HepG2 (cell line): ENCODE data around the gene FAM163A.

Source experiments
- CAMTA2 ChIP-seq: sonication (generic); formaldehyde crosslinking; IDR thresholded peaks from 2 replicates; pipeline ENCODE4 v1.4.0; 2020; ENCODE audit warnings: mild to moderate bottlenecking, missing genetic modification reagents, borderline replicate concordance
- CEBPB ChIP-seq: IDR thresholded peaks from 2 replicates; pipeline ENCODE4 v1.6.1; 2011; ENCODE audit warnings: low read depth, low read length, improper control_type of control experiment, borderline replicate concordance
- FOXP1 ChIP-seq, 2 experiments: fragments of 450-650 bp in 1 of 2; IDR thresholded peaks; 2 replicates each; pipeline ENCODE4 v1.6.1; 2017 to 2018; ENCODE audit warnings: antibody characterized with exemption in 1 of 2
- KDM1A ChIP-seq: IDR thresholded peaks from 2 replicates; pipeline ENCODE4 v1.6.1; 2016; ENCODE audit warnings: missing compliant biosample characterization
- MATR3 ChIP-seq: sonication (generic); formaldehyde crosslinking; IDR thresholded peaks from 2 replicates; pipeline ENCODE4 v1.4.0; 2020; ENCODE audit warnings: missing genetic modification reagents
- MEIS2 ChIP-seq: sonication (generic); formaldehyde crosslinking; IDR thresholded peaks from 2 replicates; pipeline ENCODE4 v1.9.0; 2021; ENCODE audit warnings: mild to moderate bottlenecking, missing genetic modification reagents
- PBX3 ChIP-seq: sonication (generic); formaldehyde crosslinking; IDR thresholded peaks from 2 replicates; pipeline ENCODE4 v1.8.1; 2023; ENCODE audit warnings: missing genetic modification reagents, inconsistent platforms, borderline replicate concordance
- POLR2AphosphoS5 ChIP-seq: IDR thresholded peaks from 2 replicates; pipeline ENCODE4 v1.6.1; 2012; ENCODE audit warnings: low read depth, low read length
- RAD21 ChIP-seq: fragments of 450-650 bp; formaldehyde crosslinking; IDR thresholded peaks from 2 replicates; pipeline ENCODE4 v1.5.0; 2020; ENCODE audit warnings: mild to moderate bottlenecking
- SP1 ChIP-seq, 2 experiments: fragments of 450-650 bp in 1 of 2; sonication (generic) in 1 of 2; formaldehyde crosslinking in 1 of 2; IDR thresholded peaks; 2 replicates each; pipeline versions ENCODE4 v1.4.0 to v1.6.1; 2016 to 2020; ENCODE audit warnings: missing genetic modification reagents in 1 of 2
- TBX3 ChIP-seq: fragments of 450-650 bp; IDR thresholded peaks from 2 replicates; pipeline ENCODE4 v1.6.1; 2017; ENCODE audit warnings: antibody characterized with exemption, mild to moderate bottlenecking, inconsistent platforms, borderline replicate concordance
- ZNF124 ChIP-seq: sonication (generic); formaldehyde crosslinking; IDR thresholded peaks from 2 replicates; pipeline ENCODE4 v1.4.0; 2020; ENCODE audit warnings: missing genetic modification reagents
- TF ChIP-seq, protein P1 (sequence below): sonication (generic); formaldehyde crosslinking; IDR thresholded peaks from 2 replicates; pipeline ENCODE4 v1.5.0; 2020; ENCODE audit warnings: mild to moderate bottlenecking, missing genetic modification reagents, moderate library complexity
- TF ChIP-seq, protein P2 (sequence below): sonication (generic); formaldehyde crosslinking; IDR thresholded peaks from 2 replicates; pipeline ENCODE4 v1.4.0; 2020; ENCODE audit warnings: missing genetic modification reagents

GRCh38 chr1:179757933-179758332 is 14.8 kb downstream of the FAM163A start:
- TF ChIP-seq RAD21 (no peak), SP1 (IDR thresholded peaks at IDR 0.05) (no peak), SP1 (CRISPR knock-in tag; IDR thresholded peaks at IDR 0.05) (no peak), KDM1A (CRISPR knock-in tag) (no peak), CAMTA2 (no peak), POLR2AphosphoS5 (no peak), MATR3 (no peak), PBX3 (CRISPR knock-in tag) (no peak), ZNF124 (no peak), CEBPB (no peak), MEIS2 (CRISPR knock-in tag) (no peak), FOXP1 (IDR thresholded peaks at IDR 0.05) (no peak), FOXP1 (CRISPR knock-in tag; IDR thresholded peaks at IDR 0.05) (no peak), TBX3 (no peak)
- TF ChIP-seq, protein P1, sequence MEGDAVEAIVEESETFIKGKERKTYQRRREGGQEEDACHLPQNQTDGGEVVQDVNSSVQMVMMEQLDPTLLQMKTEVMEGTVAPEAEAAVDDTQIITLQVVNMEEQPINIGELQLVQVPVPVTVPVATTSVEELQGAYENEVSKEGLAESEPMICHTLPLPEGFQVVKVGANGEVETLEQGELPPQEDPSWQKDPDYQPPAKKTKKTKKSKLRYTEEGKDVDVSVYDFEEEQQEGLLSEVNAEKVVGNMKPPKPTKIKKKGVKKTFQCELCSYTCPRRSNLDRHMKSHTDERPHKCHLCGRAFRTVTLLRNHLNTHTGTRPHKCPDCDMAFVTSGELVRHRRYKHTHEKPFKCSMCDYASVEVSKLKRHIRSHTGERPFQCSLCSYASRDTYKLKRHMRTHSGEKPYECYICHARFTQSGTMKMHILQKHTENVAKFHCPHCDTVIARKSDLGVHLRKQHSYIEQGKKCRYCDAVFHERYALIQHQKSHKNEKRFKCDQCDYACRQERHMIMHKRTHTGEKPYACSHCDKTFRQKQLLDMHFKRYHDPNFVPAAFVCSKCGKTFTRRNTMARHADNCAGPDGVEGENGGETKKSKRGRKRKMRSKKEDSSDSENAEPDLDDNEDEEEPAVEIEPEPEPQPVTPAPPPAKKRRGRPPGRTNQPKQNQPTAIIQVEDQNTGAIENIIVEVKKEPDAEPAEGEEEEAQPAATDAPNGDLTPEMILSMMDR (CRISPR knock-in tag) = no peak
- TF ChIP-seq, protein P2, sequence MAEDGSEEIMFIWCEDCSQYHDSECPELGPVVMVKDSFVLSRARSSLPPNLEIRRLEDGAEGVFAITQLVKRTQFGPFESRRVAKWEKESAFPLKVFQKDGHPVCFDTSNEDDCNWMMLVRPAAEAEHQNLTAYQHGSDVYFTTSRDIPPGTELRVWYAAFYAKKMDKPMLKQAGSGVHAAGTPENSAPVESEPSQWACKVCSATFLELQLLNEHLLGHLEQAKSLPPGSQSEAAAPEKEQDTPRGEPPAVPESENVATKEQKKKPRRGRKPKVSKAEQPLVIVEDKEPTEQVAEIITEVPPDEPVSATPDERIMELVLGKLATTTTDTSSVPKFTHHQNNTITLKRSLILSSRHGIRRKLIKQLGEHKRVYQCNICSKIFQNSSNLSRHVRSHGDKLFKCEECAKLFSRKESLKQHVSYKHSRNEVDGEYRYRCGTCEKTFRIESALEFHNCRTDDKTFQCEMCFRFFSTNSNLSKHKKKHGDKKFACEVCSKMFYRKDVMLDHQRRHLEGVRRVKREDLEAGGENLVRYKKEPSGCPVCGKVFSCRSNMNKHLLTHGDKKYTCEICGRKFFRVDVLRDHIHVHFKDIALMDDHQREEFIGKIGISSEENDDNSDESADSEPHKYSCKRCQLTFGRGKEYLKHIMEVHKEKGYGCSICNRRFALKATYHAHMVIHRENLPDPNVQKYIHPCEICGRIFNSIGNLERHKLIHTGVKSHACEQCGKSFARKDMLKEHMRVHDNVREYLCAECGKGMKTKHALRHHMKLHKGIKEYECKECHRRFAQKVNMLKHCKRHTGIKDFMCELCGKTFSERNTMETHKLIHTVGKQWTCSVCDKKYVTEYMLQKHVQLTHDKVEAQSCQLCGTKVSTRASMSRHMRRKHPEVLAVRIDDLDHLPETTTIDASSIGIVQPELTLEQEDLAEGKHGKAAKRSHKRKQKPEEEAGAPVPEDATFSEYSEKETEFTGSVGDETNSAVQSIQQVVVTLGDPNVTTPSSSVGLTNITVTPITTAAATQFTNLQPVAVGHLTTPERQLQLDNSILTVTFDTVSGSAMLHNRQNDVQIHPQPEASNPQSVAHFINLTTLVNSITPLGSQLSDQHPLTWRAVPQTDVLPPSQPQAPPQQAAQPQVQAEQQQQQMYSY (CRISPR knock-in tag) = no peak
